PC-9 (cell line): ENCODE measurements around the gene CTNNA3.
"Not testable (repeated sequence)": the region's sequence is repeated elsewhere in the genome, so short reads cannot be mapped to it uniquely, and the experiment has no call there.

ENCODE experiments used
- CTCF ChIP-seq: fragments of 200-600 bp; sonication (generic); conservative IDR thresholded peaks from 2 replicates; pipeline ENCODE4 v1.6.1; 2017; ENCODE audit warnings: mixed run types, antibody characterized with exemption, mild to moderate bottlenecking, moderate library complexity
- EZH2 ChIP-seq: fragments of 200-600 bp; sonication (generic); IDR thresholded peaks from 2 replicates; pipeline ENCODE4 v1.8.0; 2017; ENCODE audit warnings: antibody characterized with exemption, low read depth

GRCh38 chr10:67699613-67700270 is 3.7 kb upstream of the CTNNA3 start:
- not testable (repeated sequence) for TF ChIP-seq CTCF, EZH2
